GM12865 (cell line): Measurements from ENCODE around the gene TH.

Experiments
- DNase-seq: peaks from one replicate; pipeline ENCODE4 v3.0.0; 2010; ENCODE audit warnings: low read depth
- H3K4me3 ChIP-seq: 2 replicates; pipeline ENCODE4 v1.5.1; 2011; ENCODE audit warnings: mild to moderate bottlenecking, low read depth, low read length, control low read depth
- TF ChIP-seq, protein P1 (sequence below): IDR thresholded peaks from 2 replicates; pipeline ENCODE4 v1.5.1; 2011; ENCODE audit warnings: low read length, control low read depth, low read depth, inconsistent platforms; ENCODE audit not compliant: insufficient read depth; ENCODE audit errors: missing control alignments

TH gene

DNA sequence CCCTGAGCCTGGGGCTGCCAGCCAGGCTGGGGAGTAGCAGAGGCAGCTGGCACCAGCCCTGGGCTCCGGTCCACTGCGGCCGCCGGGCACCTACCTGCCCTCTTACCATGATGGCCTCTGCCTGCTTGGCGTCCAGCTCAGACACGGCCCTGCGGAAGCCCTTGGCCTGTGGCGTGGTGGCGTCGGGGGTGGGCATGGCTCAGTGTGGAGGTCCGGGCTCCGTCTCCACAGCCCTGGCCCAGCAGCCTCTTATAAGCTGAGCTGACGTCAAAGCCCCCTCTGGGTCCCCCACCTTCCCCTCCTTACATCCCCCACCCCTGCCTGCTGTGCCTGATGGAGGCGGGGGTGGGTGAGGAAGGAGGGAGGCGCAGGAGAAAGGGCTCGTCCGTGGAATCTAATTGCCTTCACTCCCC lies at the start of gene TH:
TH (minus strand) TSS at position 225 of the 413 bp plus-strand sequence; CDS start at position 196, 29 bp downstream.
- H3K4me3 ChIP-seq: no peak within 1 kb of the TSS
- DNase-seq: no peak
- TF ChIP-seq, protein P1, sequence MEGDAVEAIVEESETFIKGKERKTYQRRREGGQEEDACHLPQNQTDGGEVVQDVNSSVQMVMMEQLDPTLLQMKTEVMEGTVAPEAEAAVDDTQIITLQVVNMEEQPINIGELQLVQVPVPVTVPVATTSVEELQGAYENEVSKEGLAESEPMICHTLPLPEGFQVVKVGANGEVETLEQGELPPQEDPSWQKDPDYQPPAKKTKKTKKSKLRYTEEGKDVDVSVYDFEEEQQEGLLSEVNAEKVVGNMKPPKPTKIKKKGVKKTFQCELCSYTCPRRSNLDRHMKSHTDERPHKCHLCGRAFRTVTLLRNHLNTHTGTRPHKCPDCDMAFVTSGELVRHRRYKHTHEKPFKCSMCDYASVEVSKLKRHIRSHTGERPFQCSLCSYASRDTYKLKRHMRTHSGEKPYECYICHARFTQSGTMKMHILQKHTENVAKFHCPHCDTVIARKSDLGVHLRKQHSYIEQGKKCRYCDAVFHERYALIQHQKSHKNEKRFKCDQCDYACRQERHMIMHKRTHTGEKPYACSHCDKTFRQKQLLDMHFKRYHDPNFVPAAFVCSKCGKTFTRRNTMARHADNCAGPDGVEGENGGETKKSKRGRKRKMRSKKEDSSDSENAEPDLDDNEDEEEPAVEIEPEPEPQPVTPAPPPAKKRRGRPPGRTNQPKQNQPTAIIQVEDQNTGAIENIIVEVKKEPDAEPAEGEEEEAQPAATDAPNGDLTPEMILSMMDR: no peak

DNA sequence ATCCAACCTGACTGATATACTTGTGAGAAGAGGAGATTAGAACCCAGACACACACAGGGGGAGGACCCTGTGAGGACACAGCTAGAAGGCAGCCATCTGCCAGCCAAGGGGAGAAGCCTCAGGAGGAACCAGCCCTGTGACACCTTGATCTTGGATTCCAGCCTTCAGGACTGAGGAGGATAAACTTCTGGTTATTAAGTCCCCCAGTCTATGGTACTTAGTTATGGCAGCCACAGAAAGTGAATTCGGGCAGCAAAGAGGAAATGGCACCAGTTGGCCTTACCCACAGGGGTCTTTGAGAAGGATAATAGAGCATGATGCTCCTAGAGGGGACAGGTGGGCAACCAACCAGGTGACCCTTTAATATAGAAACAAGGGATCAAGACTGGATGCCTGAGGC lies 49.4 kb upstream of the TH start:
- H3K4me3 ChIP-seq: no peak overlapping the region
- TF ChIP-seq, protein P1: no peak
- DNase-seq: no peak

DNA sequence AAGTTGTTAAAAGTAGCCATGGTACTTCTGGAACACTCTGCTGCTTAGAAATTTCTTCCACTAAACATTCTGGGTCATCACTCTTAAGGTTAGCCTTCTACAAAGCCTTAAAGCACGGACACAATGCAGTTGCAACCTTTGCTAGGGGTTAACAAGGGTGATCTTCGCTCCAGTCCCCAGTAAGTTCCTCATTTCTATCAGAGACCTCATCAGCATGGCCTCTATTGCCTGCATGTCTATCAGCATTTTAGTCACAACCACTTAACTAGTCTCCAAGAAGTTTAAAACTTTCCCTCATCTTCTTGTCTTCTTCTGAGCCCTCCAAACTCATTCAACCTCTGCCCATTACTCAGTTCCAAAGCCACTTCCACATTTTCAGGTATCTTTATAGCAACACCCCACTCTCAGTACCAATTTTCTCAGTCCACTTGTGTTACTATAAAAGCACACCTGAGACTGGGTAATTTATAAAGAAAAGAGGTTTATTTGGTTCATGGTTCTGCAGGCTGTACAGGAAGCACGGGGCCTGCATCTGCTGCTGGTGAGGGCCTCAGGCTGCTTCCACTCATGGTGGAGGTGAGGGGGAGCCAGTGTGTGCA lies 48.7 kb upstream of the TH start:
- DNase-seq: no peak
- TF ChIP-seq, protein P1: no peak
- H3K4me3 ChIP-seq: no peak overlapping the region

DNA sequence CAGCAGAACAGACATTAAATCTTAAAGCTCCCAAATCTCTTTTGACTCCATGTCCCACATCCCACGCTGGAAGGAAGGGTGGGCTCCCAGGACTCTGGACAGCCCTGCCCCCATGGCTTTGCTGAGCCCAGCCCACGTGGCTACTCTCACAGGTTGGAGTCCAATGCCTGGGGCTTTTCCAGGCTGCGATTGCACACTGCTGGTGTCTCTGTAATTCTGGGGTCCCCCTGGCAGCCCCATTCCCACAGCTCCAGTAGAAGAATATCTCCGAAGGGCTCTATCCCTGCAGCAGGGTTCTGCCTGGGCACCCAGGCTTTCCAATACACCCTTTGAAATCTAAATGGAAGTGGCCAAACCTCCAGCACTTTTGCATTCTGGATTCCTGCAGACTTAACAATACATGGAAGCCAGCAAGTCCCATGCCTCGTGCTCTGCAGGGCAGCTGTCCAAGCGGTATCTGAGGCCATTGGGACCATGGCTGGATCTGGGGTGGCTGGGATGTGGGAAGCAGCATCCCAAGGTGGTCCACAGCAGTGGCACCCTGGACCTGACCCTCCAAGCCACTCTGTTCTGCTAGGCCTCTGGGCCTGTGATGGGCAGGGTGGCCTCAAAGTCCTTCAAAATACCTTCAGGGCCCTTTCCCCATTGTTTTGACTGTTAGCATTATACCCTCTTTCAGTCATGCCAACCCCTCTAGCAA lies 47.9 kb upstream of the TH start:
- DNase-seq: no peak
- TF ChIP-seq, protein P1: no peak
- H3K4me3 ChIP-seq: no peak overlapping the region

DNA sequence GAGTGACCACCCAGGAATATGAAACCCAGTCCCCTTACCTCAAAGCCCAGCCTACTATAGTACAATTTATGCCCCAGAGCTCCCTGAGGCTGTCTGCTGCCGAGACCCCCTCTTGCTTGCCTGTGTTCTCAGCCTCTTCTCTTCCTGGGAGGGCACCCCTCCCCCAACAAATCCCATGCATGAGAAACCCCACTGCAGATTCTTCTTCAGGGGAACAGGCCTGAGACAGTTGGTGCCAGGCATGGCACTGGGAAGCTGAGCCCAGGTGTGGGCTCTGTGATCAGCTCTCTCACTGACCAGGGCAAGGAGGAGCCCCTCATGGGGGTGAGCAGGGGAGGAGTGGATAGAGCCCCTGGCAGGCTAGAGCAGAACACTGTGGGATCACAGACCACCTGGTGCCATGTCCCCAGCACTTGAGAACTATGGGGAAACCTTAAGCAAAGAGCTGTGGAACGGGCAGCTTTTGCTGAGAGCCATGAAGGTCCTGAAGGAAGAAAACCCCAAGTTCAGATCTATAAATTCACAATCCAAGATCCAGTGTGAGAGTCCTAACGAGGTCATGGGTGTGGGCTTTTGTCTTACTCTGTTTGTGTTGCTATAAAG lies 46.5 kb upstream of the TH start:
- TF ChIP-seq, protein P1: no peak
- H3K4me3 ChIP-seq: no peak overlapping the region
- no peak for DNase-seq

DNA sequence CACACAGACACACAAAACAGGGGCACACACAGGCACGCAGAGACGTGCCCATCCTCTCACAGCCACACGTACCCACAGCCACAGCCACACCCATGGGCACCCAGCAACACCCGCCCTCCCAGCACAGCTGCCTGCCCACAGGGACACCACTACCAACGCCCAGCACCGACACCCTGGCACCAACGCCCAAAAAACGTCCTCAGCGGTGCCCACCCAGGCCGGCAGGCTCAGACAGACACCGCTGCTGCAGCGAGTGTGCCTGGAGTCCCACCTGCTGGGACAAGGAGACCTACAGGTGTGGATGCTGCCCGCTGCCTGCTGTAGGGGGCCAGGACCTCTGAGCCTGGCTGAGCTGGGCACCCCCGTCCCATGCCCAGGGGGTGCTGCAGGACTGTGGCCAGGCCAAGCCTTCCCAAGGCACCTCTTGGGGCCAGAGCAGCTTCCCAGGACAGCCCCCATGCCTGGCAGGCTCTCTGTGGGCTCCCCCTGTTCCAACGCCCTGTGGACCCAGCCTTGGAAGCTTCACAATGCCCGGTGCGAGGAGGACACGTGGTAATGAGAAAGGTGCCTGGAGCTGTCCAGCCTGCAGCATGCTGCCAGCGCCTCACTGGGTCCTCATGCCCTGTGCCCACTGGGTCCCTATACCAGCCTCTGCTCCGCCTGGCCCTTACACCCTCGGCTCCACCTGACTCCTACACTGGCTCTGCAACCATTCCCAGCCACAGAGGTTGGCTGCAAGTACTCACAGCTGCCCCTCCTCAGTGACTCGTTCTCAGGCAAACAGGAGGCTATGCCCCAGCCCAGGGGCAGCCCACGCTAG lies 45.8 kb upstream of the TH start:
- DNase-seq: no peak
- no peak overlapping the region for H3K4me3 ChIP-seq
- TF ChIP-seq, protein P1: no peak
